Measurements from ENCODE around the gene EDC4.
"Not testable (repeated sequence)": the region's sequence is repeated elsewhere in the genome, so short reads cannot be mapped to it uniquely, and the experiment has no call there.

The EDC4 gene

GRCh38 chr16:67909056-67909742, 36.3 kb downstream of the EDC4 start:
- DNase-seq, result no peak

- DNase-seq, result peak in 39 of 51 donors; percentile 13 to 95 (median 70)
Measured at GRCh38 chr16:67910158-67910557, 37.3 kb downstream of the EDC4 start.

GRCh38 chr16:67914758-67915495, 42.1 kb downstream of the EDC4 start:
- DNase-seq, result no peak

- not testable (repeated sequence) for DNase-seq
Measured at GRCh38 chr16:67915496-67915769, 42.6 kb downstream of the EDC4 start.

- no peak for DNase-seq
Measured at GRCh38 chr16:67915831-67916723, 43.2 kb downstream of the EDC4 start.

- peak in 36 of 51 donors; percentile 12 to 82 (median 60) for DNase-seq
Measured at GRCh38 chr16:67917140-67917851, 44.4 kb downstream of the EDC4 start.

- peak in 4 of 51 donors; percentile 58 to 75 (median 63) for DNase-seq
Measured at GRCh38 chr16:67917852-67918236, 45.0 kb downstream of the EDC4 start.

GRCh38 chr16:67919622-67920221, 46.9 kb downstream of the EDC4 start:
- DNase-seq, result no peak

- DNase-seq, result peak in 2 of 51 donors; percentile 11 to 72
Measured at GRCh38 chr16:67922221-67922620, 49.4 kb downstream of the EDC4 start.

- DNase-seq, result no peak
Measured at GRCh38 chr16:67922740-67923139, 49.9 kb downstream of the EDC4 start.

- peak in 4 of 51 donors; percentile 16 to 74 (median 42) for DNase-seq
Measured at GRCh38 chr16:67923414-67924116, 50.7 kb downstream of the EDC4 start.

- DNase-seq, result peak in 3 of 51 donors; percentile 16 to 47 (median 20)
Measured at GRCh38 chr16:67924140-67924906, 51.5 kb downstream of the EDC4 start.

- peak in 21 of 51 donors; percentile 15 to 74 (median 38) for DNase-seq
Measured at GRCh38 chr16:67926181-67926750, 53.4 kb downstream of the EDC4 start.

- DNase-seq, result no peak
Measured at GRCh38 chr16:67927131-67927941, 54.5 kb downstream of the EDC4 start.

- no peak for DNase-seq
Measured at GRCh38 chr16:67928147-67928546, 55.3 kb downstream of the EDC4 start.

- DNase-seq, result peak in 45 of 51 donors; percentile 16 to 81 (median 53)
Measured at GRCh38 chr16:67928561-67929364, 55.9 kb downstream of the EDC4 start.

GRCh38 chr16:67930191-67930590, 57.3 kb downstream of the EDC4 start:
- no peak for DNase-seq

Data from hypothalamus (tissue), 51 donors.